GM12878 (cell line): ENCODE measurements around the gene BCAS3. TPM values are rescaled to one million over a fixed set of nuclear protein-coding genes. Genes with fewer than 3 reads are reported as not detected.

Experiments
- CBFB ChIP-seq: IDR thresholded peaks from 2 replicates; pipeline ENCODE4 v1.6.1; 2016; ENCODE audit warnings: antibody characterized with exemption, low read depth
- CREM ChIP-seq: IDR thresholded peaks from 2 replicates; pipeline ENCODE4 v1.6.1; 2014; ENCODE audit warnings: antibody characterized with exemption, low read depth
- EGR1 ChIP-seq, 2 experiments: IDR thresholded peaks; 1 replicate in 1 of 2; 2 replicates in 1 of 2; pipeline ENCODE4 v1.6.1; 2011 to 2012; ENCODE audit warnings: low read depth in 2 of 2, low read length in 2 of 2, borderline replicate concordance in 1 of 2, mild to moderate bottlenecking in 1 of 2, moderate library complexity in 1 of 2
- ETV6 ChIP-seq, 2 experiments: fragments of 450-650 bp in 1 of 2; IDR thresholded peaks in 1 of 2; conservative IDR thresholded peaks in 1 of 2; 2 replicates each; pipeline ENCODE4 v1.6.1; 2014; ENCODE audit warnings: antibody characterized with exemption in 1 of 2, borderline replicate concordance in 1 of 2, low read depth in 1 of 2, mild to moderate bottlenecking in 1 of 2, moderate library complexity in 1 of 2
- KLF5 ChIP-seq: fragments of 450-650 bp; IDR thresholded peaks from 2 replicates; pipeline ENCODE4 v1.6.1; 2014; ENCODE audit warnings: mild to moderate bottlenecking; ENCODE audit not compliant: partially characterized antibody
- POLR2AphosphoS5 ChIP-seq: IDR thresholded peaks from 2 replicates; pipeline ENCODE4 v1.6.1; 2011; ENCODE audit warnings: mild to moderate bottlenecking, low read length, inconsistent platforms
- RCOR1 ChIP-seq: conservative IDR thresholded peaks from 2 replicates; pipeline ENCODE4 v1.6.1; 2012; ENCODE audit warnings: low read depth, low read length, improper control_type of control experiment
- SMAD5 ChIP-seq: IDR thresholded peaks from 2 replicates; pipeline ENCODE4 v1.6.1; 2016; ENCODE audit warnings: antibody characterized with exemption, low read depth
- SMC3 ChIP-seq: IDR thresholded peaks from 2 replicates; pipeline ENCODE4 v1.6.1; 2011; ENCODE audit warnings: low read length, improper control_type of control experiment, borderline replicate concordance
- SRF ChIP-seq, 2 experiments: IDR thresholded peaks; 2 replicates each; pipeline ENCODE4 v1.6.1; 2011; ENCODE audit warnings: low read depth in 2 of 2, low read length in 2 of 2, mild to moderate bottlenecking in 1 of 2, moderate library complexity in 1 of 2
- STAT3 ChIP-seq: IDR thresholded peaks from 2 replicates; pipeline ENCODE4 v1.6.1; 2011; ENCODE audit warnings: low read depth, low read length, improper control_type of control experiment
- TARDBP ChIP-seq: IDR thresholded peaks from 2 replicates; pipeline ENCODE4 v1.6.1; 2016; ENCODE audit warnings: borderline replicate concordance
- ZBTB40 ChIP-seq: fragments of 450-650 bp; IDR thresholded peaks from 2 replicates; pipeline ENCODE4 v1.6.1; 2016; ENCODE audit warnings: mild to moderate bottlenecking, moderate library complexity, borderline replicate concordance
- ZNF622 ChIP-seq: fragments of 450-650 bp; IDR thresholded peaks from 2 replicates; pipeline ENCODE4 v1.6.1; 2017; ENCODE audit warnings: mild to moderate bottlenecking, inconsistent platforms
- polyA plus RNA-seq, 11 experiments: library from polyadenylated mRNA; depleted of rRNA in 4 of 11; unstranded in 6 of 11; stranded (reverse) in 5 of 11; fragments of >200 nt; fragmentation: Nextera tagmentation in 4 of 11; fragmentation: Illumina TruSeq in 1 of 11; extraction: Ambion mirVana in 4 of 11; extraction: Trizol in 1 of 11; gene quantifications; 1 replicate in 1 of 11; 2 replicates in 10 of 11; pipeline versions ENCODE4 v1.2.1 to v1.2.3, GENCODE V29; 2011 to 2016; ENCODE audit warnings: inconsistent platforms in 2 of 11, missing spikeins in 2 of 11, low read depth in 1 of 11
- total RNA-seq, 4 experiments: library from RNA; depleted of rRNA in 3 of 4; stranded (reverse); fragments of >200 nt in 3 of 4; fragmentation: Illumina TruSeq in 1 of 4; extraction: Trizol in 1 of 4; gene quantifications; 2 replicates each; pipeline versions ENCODE4 v1.2.1 to v1.2.3, GENCODE V29; 2013 to 2021
- TF ChIP-seq, protein P1 (sequence below): fragments of 450-650 bp; IDR thresholded peaks from 2 replicates; pipeline ENCODE4 v1.6.1; 2014; ENCODE audit warnings: mild to moderate bottlenecking
- TF ChIP-seq, protein P2 (sequence below): IDR thresholded peaks from 2 replicates; pipeline ENCODE4 v1.6.1; 2012; ENCODE audit warnings: low read depth, low read length, improper control_type of control experiment

The BCAS3 gene
- total and polyA plus RNA-seq, 10 of the 15 experiments (the other 5 are each of a cell fraction or from before 2014, with no cell fraction given): 2.1 to 11.0 (median 6.6) TPM

DNA sequence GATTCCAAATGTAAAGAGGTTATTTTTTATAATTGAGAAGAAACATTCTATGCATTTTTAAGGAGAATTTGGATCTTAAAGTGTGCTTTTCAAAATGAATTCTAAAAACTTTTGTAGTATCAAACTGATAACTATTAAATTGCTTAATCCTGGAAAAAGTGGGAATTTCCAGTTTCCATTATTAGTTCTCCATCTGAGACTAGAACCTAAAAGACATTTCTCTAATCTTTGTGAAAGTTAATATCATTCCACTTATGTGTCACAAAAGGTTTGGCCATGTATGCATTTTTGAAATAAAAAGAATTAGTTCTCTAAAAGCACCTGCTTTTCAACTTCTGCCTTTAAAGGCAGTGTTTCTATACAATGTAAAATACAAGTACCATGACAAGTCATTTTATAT lies 155.0 kb downstream of the BCAS3 start (continued):
- no peak for TF ChIP-seq ZBTB40
- no peak for TF ChIP-seq CBFB
- TF ChIP-seq SRF (IDR thresholded peaks at IDR 0.05; ENCODE audit: low read depth in 2 of 2, low read length in 2 of 2): no peak
- TF ChIP-seq ETV6 (conservative IDR thresholded peaks at IDR 0.05 in 1 of 2, IDR thresholded peaks at IDR 0.05 in 1 of 2; ENCODE audit: borderline replicate concordance in 1 of 2, low read depth in 1 of 2): no peak
- no peak for TF ChIP-seq TARDBP
- TF ChIP-seq KLF5: no peak
- no peak for TF ChIP-seq CREM
- TF ChIP-seq EGR1 (IDR thresholded peaks at IDR 0.05; ENCODE audit: borderline replicate concordance in 1 of 2, low read depth in 2 of 2, low read length in 2 of 2): no peak
- TF ChIP-seq, protein P1, sequence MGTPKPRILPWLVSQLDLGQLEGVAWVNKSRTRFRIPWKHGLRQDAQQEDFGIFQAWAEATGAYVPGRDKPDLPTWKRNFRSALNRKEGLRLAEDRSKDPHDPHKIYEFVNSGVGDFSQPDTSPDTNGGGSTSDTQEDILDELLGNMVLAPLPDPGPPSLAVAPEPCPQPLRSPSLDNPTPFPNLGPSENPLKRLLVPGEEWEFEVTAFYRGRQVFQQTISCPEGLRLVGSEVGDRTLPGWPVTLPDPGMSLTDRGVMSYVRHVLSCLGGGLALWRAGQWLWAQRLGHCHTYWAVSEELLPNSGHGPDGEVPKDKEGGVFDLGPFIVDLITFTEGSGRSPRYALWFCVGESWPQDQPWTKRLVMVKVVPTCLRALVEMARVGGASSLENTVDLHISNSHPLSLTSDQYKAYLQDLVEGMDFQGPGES: no peak
- no peak for TF ChIP-seq SMC3
- no peak for TF ChIP-seq RCOR1
- no peak for TF ChIP-seq POLR2AphosphoS5
- TF ChIP-seq, protein P2, sequence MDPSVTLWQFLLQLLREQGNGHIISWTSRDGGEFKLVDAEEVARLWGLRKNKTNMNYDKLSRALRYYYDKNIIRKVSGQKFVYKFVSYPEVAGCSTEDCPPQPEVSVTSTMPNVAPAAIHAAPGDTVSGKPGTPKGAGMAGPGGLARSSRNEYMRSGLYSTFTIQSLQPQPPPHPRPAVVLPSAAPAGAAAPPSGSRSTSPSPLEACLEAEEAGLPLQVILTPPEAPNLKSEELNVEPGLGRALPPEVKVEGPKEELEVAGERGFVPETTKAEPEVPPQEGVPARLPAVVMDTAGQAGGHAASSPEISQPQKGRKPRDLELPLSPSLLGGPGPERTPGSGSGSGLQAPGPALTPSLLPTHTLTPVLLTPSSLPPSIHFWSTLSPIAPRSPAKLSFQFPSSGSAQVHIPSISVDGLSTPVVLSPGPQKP: no peak
- TF ChIP-seq SMAD5: no peak
- TF ChIP-seq ZNF622: no peak
- TF ChIP-seq STAT3: no peak
- TF ChIP-seq, all 136 proteins: peak for 0
